ENCODE results near the gene HS6ST1.
"Not testable (repeated sequence)": the region's sequence is repeated elsewhere in the genome, so short reads cannot be mapped to it uniquely, and the experiment has no call there.

HS6ST1 gene

DNA sequence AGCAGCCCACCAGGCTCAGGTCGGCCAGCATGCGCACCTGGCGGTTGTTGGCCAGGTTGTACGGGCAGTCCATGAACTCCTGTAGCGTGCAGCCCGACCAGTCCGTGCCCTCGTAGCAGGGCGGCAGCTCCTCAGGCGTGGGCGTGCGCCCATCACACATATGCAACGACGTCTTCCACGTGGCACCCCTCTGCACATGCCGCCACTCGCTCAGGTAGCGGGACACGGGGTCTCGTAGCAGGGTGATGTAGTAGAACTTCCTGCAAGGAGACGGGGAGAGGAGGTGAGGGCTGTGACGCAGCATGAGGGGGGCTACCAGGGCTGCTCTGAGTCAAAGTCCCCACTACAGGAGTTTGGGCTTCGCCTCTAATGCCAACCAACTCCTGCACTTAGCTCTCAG lies 50.1 kb downstream of the HS6ST1 start:
- not testable (repeated sequence) for H2BK12ac ChIP-seq (ENCODE audit: low read length in 2 of 2); H3K18ac ChIP-seq (ENCODE audit: low read depth in 1 of 2, low read length in 2 of 2); DNase-seq; H3K4me3 ChIP-seq (ENCODE audit: insufficient read depth in 1 of 2, low read depth in 1 of 2, low read length in 2 of 2); H3K27me3 ChIP-seq (ENCODE audit: control insufficient read depth in 1 of 2, insufficient read depth in 1 of 2, low read length in 2 of 2); H3K14ac ChIP-seq (ENCODE audit: low read length in 2 of 2); H3K27ac ChIP-seq (ENCODE audit: low read length, poor library complexity, severe bottlenecking); H2AFZ ChIP-seq (ENCODE audit: low read depth, low read length); H3K9me3 ChIP-seq (ENCODE audit: control insufficient read depth, low read length); H2BK120ac ChIP-seq (ENCODE audit: low read depth, low read length); H2BK15ac ChIP-seq (ENCODE audit: low read depth, poor library complexity, severe bottlenecking); H4K91ac ChIP-seq (ENCODE audit: low read length); H4K8ac ChIP-seq (ENCODE audit: low read length); H3K4me1 ChIP-seq (ENCODE audit: control insufficient read depth, insufficient read depth, low read depth, low read length); H3K4ac ChIP-seq (ENCODE audit: low read depth in 1 of 2, low read length in 2 of 2); H2AK5ac ChIP-seq (ENCODE audit: low read length, severe bottlenecking); H3K79me1 ChIP-seq (replicated peaks; ENCODE audit: low read length, poor library complexity, severe bottlenecking); H3K23ac ChIP-seq (ENCODE audit: low read length in 2 of 2); H3K4me2 ChIP-seq (ENCODE audit: low read length, poor library complexity, severe bottlenecking); H3K9ac ChIP-seq (ENCODE audit: low read length); H2BK5ac ChIP-seq (ENCODE audit: low read depth, low read length, poor library complexity, severe bottlenecking)
- WGBS: 97% methylated on average over 18 of the region's 23 CpGs
- H3K36me3 ChIP-seq (ENCODE audit: control insufficient read depth in 1 of 2, insufficient read depth in 2 of 2, low read depth in 1 of 2, low read length in 2 of 2): peaks cover 6 to 16% of the 10 kb centered on the region in 2 experiments

DNA sequence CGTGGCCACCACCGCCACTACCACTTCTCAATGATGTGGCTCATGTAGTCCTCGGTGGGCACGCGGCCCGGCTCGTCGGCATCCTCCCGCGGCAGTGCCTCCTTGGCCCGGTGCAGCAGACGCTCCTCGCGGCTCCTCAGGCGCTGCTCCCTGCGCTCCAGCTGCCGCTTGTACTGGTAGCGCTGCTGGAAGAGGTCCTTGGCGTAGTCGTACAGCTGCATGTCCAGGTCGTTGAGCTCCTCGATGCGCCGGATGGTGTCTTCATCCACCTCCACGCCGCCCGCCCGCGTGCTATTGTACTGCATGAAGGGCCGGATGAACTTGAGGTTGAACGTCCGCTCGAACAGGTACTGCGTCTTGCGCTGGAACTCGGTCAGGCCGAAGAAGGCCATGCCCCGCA lies 50.5 kb downstream of the HS6ST1 start:
- H3K79me1 ChIP-seq (replicated peaks; ENCODE audit: low read length, poor library complexity, severe bottlenecking); H3K4me3 ChIP-seq (ENCODE audit: insufficient read depth in 1 of 2, low read depth in 1 of 2, low read length in 2 of 2); H2AK5ac ChIP-seq (ENCODE audit: low read length, severe bottlenecking); H2AFZ ChIP-seq (ENCODE audit: low read depth, low read length); H3K23ac ChIP-seq (ENCODE audit: low read length in 2 of 2); H3K18ac ChIP-seq (ENCODE audit: low read depth in 1 of 2, low read length in 2 of 2); H3K27me3 ChIP-seq (ENCODE audit: control insufficient read depth in 1 of 2, insufficient read depth in 1 of 2, low read length in 2 of 2); H2BK12ac ChIP-seq (ENCODE audit: low read length in 2 of 2); H4K91ac ChIP-seq (ENCODE audit: low read length); H2BK15ac ChIP-seq (ENCODE audit: low read depth, poor library complexity, severe bottlenecking); H2BK120ac ChIP-seq (ENCODE audit: low read depth, low read length); H3K9ac ChIP-seq (ENCODE audit: low read length); H3K9me3 ChIP-seq (ENCODE audit: control insufficient read depth, low read length); H3K14ac ChIP-seq (ENCODE audit: low read length in 2 of 2); H3K4me1 ChIP-seq (ENCODE audit: control insufficient read depth, insufficient read depth, low read depth, low read length); H3K4me2 ChIP-seq (ENCODE audit: low read length, poor library complexity, severe bottlenecking); H2BK5ac ChIP-seq (ENCODE audit: low read depth, low read length, poor library complexity, severe bottlenecking); DNase-seq; H3K27ac ChIP-seq (ENCODE audit: low read length, poor library complexity, severe bottlenecking); H3K4ac ChIP-seq (ENCODE audit: low read depth in 1 of 2, low read length in 2 of 2); H4K8ac ChIP-seq (ENCODE audit: low read length): not testable (repeated sequence)
- H3K36me3 ChIP-seq (ENCODE audit: control insufficient read depth in 1 of 2, insufficient read depth in 2 of 2, low read depth in 1 of 2, low read length in 2 of 2): peaks cover 2 to 11% of the 10 kb centered on the region in 2 experiments
- 97% methylated on average over 20 of the region's 38 CpGs for WGBS

DNA sequence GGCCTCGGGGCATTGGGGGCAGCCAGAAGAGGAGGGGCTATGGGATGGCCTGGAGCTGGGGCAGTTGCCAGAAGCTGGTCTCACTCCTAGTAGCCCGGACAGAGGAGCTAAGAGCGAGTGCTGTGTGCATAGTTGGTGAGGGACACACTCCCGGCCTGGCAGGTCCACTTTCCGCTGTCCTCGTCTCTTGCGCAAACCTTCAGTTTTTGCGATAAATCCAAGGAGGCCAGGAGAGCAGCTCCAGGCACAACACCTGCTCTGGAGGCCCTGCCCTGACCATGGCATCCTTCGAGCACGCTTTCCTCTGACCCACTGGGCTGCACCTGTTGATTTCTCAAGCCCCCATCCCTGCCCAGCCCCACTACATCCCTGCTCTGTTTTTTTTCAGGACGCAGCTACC lies 51.0 kb downstream of the HS6ST1 start:
- not testable (repeated sequence) for H3K27ac ChIP-seq (ENCODE audit: low read length, poor library complexity, severe bottlenecking); H3K4me1 ChIP-seq (ENCODE audit: control insufficient read depth, insufficient read depth, low read depth, low read length); H2BK120ac ChIP-seq (ENCODE audit: low read depth, low read length); H4K91ac ChIP-seq (ENCODE audit: low read length); H3K4me3 ChIP-seq (ENCODE audit: insufficient read depth in 1 of 2, low read depth in 1 of 2, low read length in 2 of 2); H3K4me2 ChIP-seq (ENCODE audit: low read length, poor library complexity, severe bottlenecking); H3K9me3 ChIP-seq (ENCODE audit: control insufficient read depth, low read length); H2BK12ac ChIP-seq (ENCODE audit: low read length in 2 of 2); H3K14ac ChIP-seq (ENCODE audit: low read length in 2 of 2); H3K18ac ChIP-seq (ENCODE audit: low read depth in 1 of 2, low read length in 2 of 2); H3K27me3 ChIP-seq (ENCODE audit: control insufficient read depth in 1 of 2, insufficient read depth in 1 of 2, low read length in 2 of 2); H3K23ac ChIP-seq (ENCODE audit: low read length in 2 of 2); H2BK5ac ChIP-seq (ENCODE audit: low read depth, low read length, poor library complexity, severe bottlenecking); H3K4ac ChIP-seq (ENCODE audit: low read depth in 1 of 2, low read length in 2 of 2); H2AK5ac ChIP-seq (ENCODE audit: low read length, severe bottlenecking); H2BK15ac ChIP-seq (ENCODE audit: low read depth, poor library complexity, severe bottlenecking); H3K36me3 ChIP-seq (ENCODE audit: control insufficient read depth in 1 of 2, insufficient read depth in 2 of 2, low read depth in 1 of 2, low read length in 2 of 2); H4K8ac ChIP-seq (ENCODE audit: low read length); H2AFZ ChIP-seq (ENCODE audit: low read depth, low read length); DNase-seq; H3K79me1 ChIP-seq (replicated peaks; ENCODE audit: low read length, poor library complexity, severe bottlenecking); H3K9ac ChIP-seq (ENCODE audit: low read length)
- WGBS: 97% methylated on average over 8 of the region's 11 CpGs

DNA sequence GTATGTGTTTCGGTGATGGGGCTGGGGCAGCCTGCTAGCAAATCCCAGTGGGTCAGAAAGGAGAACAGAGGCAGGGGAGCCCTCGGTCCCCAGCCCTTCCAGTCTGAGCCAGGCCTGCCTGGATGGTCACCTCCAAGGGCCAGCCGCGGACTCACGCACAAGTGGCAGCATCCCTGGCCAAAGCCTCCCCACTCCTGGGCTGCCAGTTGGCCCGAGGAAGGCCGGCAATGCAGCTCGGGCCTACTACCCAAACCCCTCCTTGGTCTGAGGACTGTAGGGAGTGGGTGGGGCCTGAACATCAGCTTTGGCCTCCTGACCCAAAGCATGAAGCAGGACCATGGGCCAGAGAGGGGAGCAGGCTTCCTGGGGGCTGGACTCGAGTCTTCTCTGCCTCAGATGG lies 51.5 kb downstream of the HS6ST1 start:
- H3K4ac ChIP-seq (ENCODE audit: low read depth in 1 of 2, low read length in 2 of 2); H3K27me3 ChIP-seq (ENCODE audit: control insufficient read depth in 1 of 2, insufficient read depth in 1 of 2, low read length in 2 of 2); H3K23ac ChIP-seq (ENCODE audit: low read length in 2 of 2); H3K4me1 ChIP-seq (ENCODE audit: control insufficient read depth, insufficient read depth, low read depth, low read length); H3K9me3 ChIP-seq (ENCODE audit: control insufficient read depth, low read length); H3K79me1 ChIP-seq (replicated peaks; ENCODE audit: low read length, poor library complexity, severe bottlenecking); H2AK5ac ChIP-seq (ENCODE audit: low read length, severe bottlenecking); H2BK5ac ChIP-seq (ENCODE audit: low read depth, low read length, poor library complexity, severe bottlenecking); H3K4me3 ChIP-seq (ENCODE audit: insufficient read depth in 1 of 2, low read depth in 1 of 2, low read length in 2 of 2); H3K18ac ChIP-seq (ENCODE audit: low read depth in 1 of 2, low read length in 2 of 2); H4K8ac ChIP-seq (ENCODE audit: low read length); H2BK12ac ChIP-seq (ENCODE audit: low read length in 2 of 2); H3K9ac ChIP-seq (ENCODE audit: low read length); DNase-seq; H3K14ac ChIP-seq (ENCODE audit: low read length in 2 of 2); H3K27ac ChIP-seq (ENCODE audit: low read length, poor library complexity, severe bottlenecking); H2BK120ac ChIP-seq (ENCODE audit: low read depth, low read length); H2BK15ac ChIP-seq (ENCODE audit: low read depth, poor library complexity, severe bottlenecking); H2AFZ ChIP-seq (ENCODE audit: low read depth, low read length); H3K36me3 ChIP-seq (ENCODE audit: control insufficient read depth in 1 of 2, insufficient read depth in 2 of 2, low read depth in 1 of 2, low read length in 2 of 2); H4K91ac ChIP-seq (ENCODE audit: low read length); H3K4me2 ChIP-seq (ENCODE audit: low read length, poor library complexity, severe bottlenecking): not testable (repeated sequence)
- 100% methylated on average over 3 of the region's 9 CpGs for WGBS
